ENCODE measurements around the gene RTKN.
"Not testable (repeated sequence)": the region's sequence is repeated elsewhere in the genome, so short reads cannot be mapped to it uniquely, and the experiment has no call there.

The RTKN gene

GRCh38 chr2:74460187-74460586 is 18.4 kb upstream of the RTKN start:
- not testable (repeated sequence) for DNase-seq

- DNase-seq: not testable (repeated sequence)
Measured at GRCh38 chr2:74459503-74460118, 17.9 kb upstream of the RTKN start.

GRCh38 chr2:74458938-74459363 is 17.2 kb upstream of the RTKN start:
- no peak for DNase-seq

DNA sequence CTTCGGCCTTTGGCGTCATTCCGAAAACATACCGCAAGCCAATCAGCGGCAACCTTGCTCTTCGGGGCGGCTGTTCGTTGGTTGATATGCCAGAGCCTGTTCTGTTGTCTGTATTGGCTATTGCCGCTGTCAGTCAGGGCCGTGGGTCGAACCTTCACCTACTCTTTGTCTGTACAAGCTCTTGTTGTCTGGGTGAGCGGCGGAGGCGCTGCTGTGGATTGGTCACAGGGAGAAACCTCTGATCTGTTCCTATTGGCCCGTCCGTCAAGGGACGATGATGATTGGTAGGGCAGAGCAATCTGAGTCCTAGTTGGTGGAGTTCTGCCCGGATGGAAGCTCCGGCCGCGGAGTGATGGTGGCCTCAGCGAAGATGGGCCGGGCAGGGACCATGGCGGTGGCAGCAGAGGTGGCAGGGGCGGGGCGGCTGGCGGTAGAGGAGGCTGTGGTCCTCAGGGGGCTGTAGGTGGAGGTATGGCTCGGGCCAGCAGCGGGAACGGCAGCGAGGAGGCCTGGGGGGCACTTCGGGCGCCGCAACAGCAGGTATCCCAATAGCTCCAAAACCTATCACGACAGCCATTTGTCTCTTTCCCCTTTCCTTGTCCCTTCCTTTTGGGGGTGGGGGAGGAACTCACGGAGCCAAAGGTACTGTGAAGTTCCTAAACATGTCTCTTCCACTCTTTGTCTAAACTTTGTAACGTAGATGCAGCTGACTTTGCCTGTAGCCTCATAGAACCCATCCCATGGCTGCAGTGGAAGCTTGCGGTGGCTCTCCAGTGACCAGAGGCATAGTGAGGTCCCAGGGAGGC is 16.6 kb upstream of the RTKN start, which contains the start of gene WBP1:
Gene WBP1, plus strand, starts transcription at position 307 of the 806 bp plus-strand sequence. Its CDS starts 165 bp downstream, at position 472.
- peak; percentile 98 for DNase-seq

- DNase-seq: peak; percentile 74
Measured at GRCh38 chr2:74457549-74458131, 15.9 kb upstream of the RTKN start.

GRCh38 chr2:74457129-74457548 is 15.4 kb upstream of the RTKN start:
- no peak for DNase-seq

DNA sequence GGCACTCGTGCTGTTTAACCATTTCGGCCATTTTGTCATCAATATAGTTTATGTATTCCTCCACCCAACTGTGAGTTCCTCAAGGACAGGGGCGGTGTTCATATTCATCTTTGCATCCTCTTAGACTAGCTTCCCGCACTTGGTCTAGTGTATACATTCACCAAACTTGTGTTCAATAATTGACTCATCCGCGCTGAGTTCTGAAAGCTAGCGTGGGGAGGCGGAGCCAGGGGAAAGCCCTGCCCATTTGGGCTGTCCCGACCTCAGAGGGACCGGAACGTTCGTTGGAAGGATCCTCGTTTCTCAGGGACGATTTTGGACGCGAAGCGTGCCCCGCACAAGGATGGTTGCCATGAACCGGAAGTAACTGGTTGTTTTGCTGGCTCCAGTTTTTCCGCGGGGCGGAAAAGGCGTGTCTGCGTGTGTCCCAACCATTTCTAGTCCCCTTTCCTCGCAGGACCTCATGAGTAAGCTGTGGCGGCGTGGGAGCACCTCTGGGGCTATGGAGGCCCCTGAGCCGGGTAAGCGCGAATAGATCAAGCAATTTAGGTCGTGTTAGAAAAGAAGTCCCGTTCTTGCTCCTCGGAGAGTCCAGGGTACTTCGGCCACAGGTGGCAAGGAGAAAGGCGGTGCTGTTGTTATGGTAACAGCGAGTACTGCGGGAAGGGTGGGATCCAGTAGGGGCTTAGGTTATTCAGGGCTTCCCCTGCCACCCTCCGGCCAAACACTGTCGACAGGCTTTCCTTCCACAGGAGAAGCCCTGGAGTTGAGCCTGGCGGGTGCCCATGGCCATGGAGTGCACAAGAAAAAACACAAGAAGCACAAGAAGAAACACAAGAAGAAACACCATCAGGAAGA is 13.1 kb upstream of the RTKN start, which contains the start of gene INO80B:
Gene INO80B, plus strand, starts transcription at position 434 of the 858 bp plus-strand sequence. Its CDS starts 30 bp downstream, at position 464.
- peak; percentile 92 for DNase-seq

- DNase-seq: no peak
Measured at GRCh38 chr2:74450570-74451190, 8.9 kb upstream of the RTKN start.

- DNase-seq: no peak
Measured at GRCh38 chr2:74448771-74449170, 7.0 kb upstream of the RTKN start.

GRCh38 chr2:74447230-74447999 is 5.7 kb upstream of the RTKN start:
- no peak for DNase-seq

DNA sequence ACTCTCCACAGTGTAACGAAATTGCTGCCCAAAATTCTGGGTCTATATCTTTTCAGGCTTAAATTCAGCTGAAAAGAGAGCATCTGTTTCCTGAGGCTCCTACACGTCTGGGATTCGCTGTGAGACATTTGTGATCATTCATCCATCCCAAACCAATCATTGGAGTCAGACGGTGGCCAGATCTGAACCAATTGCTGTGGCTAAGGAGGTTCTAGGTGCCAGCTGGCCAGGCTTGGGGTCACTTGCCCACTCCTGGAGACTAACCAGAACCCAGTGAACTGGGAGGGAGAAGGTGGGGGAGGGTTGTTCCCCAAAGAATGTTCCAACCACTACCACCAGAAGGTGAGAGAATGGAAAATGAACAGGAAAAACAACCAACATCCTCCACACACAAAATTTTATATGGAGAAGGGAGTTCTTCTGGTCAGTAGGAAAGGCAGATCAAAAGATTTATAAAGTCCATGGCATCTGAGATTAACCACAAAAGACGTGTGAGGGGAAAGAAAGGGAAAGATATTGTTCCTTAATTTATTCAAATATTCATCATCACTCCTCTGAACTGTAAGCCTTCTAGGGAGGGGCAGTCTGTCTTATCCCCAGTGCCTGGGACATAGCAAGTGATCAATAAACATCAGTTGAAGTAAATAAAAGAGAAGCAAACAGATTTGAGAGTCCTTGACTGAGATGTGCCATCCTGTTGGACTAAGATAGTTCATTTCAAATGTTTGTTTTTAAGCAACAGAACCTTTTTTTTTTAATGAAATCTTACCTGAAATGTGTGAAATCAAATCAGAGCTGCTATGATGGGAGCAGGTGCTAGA is 3.0 kb upstream of the RTKN start:
- no peak for DNase-seq

- not testable (repeated sequence) for DNase-seq
Measured at GRCh38 chr2:74442483-74443297, 953 bp upstream of the RTKN start.

- DNase-seq: no peak
Measured at GRCh38 chr2:74441170-74441689, 507 bp downstream of the RTKN start.

GRCh38 chr2:74440378-74441169 is 1.2 kb downstream of the RTKN start:
- DNase-seq: peak; percentile 35

DNA sequence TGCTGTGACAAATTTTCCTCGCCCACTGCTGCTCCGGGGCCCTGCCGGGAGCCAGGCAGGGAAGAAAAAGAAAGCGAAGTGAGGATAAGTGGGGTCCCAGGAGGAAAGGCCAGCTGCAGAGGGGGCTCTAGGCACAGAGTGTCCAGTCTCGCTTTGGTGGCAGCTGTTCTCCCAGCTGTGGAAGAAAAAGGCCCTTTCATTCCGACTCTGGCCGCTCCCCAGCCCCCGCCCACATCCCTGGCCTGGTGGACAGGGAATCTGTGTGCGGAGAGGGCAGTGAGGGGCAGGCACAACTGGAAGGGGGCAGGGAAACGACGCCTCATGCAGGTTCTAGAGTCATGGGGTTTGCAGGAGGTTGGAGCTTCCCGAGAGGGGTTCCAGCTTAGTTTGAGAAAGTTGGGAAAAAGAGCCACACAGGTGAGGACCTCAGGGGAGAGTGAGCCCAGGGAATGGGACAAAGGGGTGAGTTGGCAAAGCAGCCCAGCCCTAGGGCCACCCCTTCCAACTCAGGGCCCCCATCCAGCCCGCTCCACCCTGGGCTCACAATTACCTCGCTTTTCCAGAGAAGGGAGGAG is 1.8 kb downstream of the RTKN start:
- no peak for DNase-seq

DNA sequence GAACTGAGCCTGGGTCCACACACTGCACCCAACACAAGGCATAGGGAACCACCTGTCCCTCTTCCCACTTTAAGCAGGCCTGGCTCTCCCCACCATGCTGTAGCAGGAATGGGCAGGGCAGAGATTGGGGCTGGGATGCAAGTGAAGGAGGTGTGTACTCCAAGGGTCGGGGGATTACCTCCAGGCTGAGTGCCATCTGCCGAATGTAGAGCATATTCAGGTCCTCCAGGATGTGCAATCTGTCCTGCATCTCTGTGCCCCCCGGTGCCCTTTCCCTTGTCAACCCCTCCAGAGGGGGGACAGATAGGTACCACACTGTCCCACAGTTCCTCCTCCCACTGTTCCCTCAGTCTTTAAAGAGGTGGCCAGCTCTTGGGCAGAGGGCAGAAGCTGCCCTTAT is 2.4 kb downstream of the RTKN start:
- DNase-seq: no peak

DNA sequence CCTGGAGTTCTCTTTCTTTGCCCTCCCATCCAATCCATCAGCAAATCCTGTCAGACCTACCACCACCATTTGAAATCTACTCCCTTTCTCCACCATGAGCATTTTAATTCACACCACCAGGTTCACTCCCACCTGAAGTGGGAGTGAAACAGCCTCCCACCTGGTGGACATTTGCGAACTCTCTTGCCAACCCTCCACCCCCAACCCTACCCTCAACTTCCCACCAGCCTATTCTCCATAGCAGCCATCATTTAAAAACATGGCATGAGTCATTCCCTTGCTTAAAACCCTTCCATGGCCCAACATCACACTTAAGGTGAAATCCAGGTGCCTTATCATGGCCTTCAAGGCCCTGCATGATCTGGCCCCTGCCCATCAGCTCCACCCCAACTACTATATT is 3.5 kb downstream of the RTKN start:
- DNase-seq: no peak

All from NCI-H1092 treated with DMSO at 0.1 percent for 48 hours (cell line).